OCI-LY1 (cell line): ENCODE data around the gene SPEM1.

ENCODE experiments used
- CTCF ChIP-seq: fragments of 200-600 bp; sonication (generic), shearing (Covaris generic); IDR thresholded peaks from 2 replicates; pipeline ENCODE4 v1.5.1; 2017; ENCODE audit warnings: mild to moderate bottlenecking, antibody characterized with exemption, low read length, moderate library complexity, mixed read lengths
- EZH2 ChIP-seq: fragments of 200-600 bp; sonication (generic), shearing (Covaris generic); IDR thresholded peaks from 2 replicates; pipeline ENCODE4 v1.8.0; 2017; ENCODE audit warnings: borderline replicate concordance, mixed run types, mild to moderate bottlenecking, antibody characterized with exemption, low read length, moderate library complexity, mixed read lengths

- TF ChIP-seq CTCF (no peak), EZH2 (no peak)
These were observed 28.3 kb downstream of the SPEM1 start for GRCh38 chr17:7448461-7448860.
